ENCODE data around the gene VPS4A.

DNA sequence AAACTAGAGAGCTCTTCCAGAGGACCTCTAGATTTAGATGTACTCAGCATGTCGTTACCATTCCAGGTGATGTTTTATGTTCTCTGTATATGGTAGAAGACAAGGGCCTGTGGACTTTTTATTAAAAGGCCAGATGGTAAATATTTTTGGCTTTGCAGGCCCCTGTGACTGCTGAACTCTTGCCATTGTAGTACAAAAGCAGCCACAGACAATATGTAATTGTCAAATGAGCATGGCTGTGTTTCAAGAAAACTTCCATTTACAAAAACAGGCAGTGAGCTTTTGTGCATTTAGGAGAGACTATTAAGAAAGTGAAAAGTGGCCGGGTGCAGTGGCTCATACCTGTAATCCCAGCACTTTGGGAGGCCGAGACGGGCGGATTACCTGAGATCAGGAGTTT, 33.0 kb downstream of the VPS4A start:
- TF ChIP-seq, protein P1, sequence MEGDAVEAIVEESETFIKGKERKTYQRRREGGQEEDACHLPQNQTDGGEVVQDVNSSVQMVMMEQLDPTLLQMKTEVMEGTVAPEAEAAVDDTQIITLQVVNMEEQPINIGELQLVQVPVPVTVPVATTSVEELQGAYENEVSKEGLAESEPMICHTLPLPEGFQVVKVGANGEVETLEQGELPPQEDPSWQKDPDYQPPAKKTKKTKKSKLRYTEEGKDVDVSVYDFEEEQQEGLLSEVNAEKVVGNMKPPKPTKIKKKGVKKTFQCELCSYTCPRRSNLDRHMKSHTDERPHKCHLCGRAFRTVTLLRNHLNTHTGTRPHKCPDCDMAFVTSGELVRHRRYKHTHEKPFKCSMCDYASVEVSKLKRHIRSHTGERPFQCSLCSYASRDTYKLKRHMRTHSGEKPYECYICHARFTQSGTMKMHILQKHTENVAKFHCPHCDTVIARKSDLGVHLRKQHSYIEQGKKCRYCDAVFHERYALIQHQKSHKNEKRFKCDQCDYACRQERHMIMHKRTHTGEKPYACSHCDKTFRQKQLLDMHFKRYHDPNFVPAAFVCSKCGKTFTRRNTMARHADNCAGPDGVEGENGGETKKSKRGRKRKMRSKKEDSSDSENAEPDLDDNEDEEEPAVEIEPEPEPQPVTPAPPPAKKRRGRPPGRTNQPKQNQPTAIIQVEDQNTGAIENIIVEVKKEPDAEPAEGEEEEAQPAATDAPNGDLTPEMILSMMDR (IDR thresholded peaks at IDR 0.05) = no peak
- TF ChIP-seq POLR2A (IDR thresholded peaks at IDR 0.05) (no peak), POLR2AphosphoS5 (IDR thresholded peaks at IDR 0.05) (no peak)

Measured in prostate gland (tissue), 2 donors.